Neural progenitor cell (in vitro differentiated cells): ENCODE measurements around the gene FSTL4.

Experiments
- EZH2 ChIP-seq: fragments of 200-600 bp; sonication (generic); IDR thresholded peaks from 2 replicates; pipeline ENCODE4 v1.6.1; 2017; ENCODE audit warnings: antibody characterized with exemption, mild to moderate bottlenecking, moderate library complexity
- EZH2phosphoT487 ChIP-seq: fragments of 200-600 bp; sonication (generic); IDR thresholded peaks from 2 replicates; pipeline ENCODE4 v1.6.1; 2017; ENCODE audit warnings: antibody characterized with exemption
- TF ChIP-seq, protein P1 (sequence below): fragments of 200-600 bp; sonication (generic); IDR thresholded peaks from 2 replicates; pipeline ENCODE4 v1.5.1; 2017; ENCODE audit warnings: antibody characterized with exemption, mild to moderate bottlenecking

DNA sequence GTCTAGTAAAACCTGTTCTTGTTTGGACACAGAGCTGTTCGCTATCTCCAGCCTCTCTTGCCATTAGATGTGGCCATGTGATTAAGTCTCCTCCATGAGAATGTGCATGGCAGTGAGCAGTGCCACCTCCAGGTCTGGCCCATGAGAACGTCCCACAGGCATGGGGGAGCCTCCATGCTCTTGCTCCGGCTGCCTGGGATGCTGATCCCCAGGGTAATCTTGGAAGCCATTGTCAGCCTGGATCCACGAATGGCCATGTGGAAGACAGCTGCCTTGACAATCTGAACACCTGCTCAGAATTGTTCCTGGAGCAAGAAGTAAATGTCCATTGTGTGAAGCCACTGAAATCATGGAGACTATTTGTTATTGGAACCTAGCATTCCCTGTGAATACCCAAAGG, 83.5 kb downstream of the FSTL4 start:
- TF ChIP-seq EZH2phosphoT487 (no peak), EZH2 (no peak)
- TF ChIP-seq, protein P1, sequence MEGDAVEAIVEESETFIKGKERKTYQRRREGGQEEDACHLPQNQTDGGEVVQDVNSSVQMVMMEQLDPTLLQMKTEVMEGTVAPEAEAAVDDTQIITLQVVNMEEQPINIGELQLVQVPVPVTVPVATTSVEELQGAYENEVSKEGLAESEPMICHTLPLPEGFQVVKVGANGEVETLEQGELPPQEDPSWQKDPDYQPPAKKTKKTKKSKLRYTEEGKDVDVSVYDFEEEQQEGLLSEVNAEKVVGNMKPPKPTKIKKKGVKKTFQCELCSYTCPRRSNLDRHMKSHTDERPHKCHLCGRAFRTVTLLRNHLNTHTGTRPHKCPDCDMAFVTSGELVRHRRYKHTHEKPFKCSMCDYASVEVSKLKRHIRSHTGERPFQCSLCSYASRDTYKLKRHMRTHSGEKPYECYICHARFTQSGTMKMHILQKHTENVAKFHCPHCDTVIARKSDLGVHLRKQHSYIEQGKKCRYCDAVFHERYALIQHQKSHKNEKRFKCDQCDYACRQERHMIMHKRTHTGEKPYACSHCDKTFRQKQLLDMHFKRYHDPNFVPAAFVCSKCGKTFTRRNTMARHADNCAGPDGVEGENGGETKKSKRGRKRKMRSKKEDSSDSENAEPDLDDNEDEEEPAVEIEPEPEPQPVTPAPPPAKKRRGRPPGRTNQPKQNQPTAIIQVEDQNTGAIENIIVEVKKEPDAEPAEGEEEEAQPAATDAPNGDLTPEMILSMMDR, result no peak
